Measurements from ENCODE around the gene IHH. TPM values are rescaled to one million over a fixed set of nuclear protein-coding genes. Genes with fewer than 3 reads are reported as not detected.

IHH gene
- total RNA-seq, 1 experiment from 2014 or later, result 19.0 TPM

DNA sequence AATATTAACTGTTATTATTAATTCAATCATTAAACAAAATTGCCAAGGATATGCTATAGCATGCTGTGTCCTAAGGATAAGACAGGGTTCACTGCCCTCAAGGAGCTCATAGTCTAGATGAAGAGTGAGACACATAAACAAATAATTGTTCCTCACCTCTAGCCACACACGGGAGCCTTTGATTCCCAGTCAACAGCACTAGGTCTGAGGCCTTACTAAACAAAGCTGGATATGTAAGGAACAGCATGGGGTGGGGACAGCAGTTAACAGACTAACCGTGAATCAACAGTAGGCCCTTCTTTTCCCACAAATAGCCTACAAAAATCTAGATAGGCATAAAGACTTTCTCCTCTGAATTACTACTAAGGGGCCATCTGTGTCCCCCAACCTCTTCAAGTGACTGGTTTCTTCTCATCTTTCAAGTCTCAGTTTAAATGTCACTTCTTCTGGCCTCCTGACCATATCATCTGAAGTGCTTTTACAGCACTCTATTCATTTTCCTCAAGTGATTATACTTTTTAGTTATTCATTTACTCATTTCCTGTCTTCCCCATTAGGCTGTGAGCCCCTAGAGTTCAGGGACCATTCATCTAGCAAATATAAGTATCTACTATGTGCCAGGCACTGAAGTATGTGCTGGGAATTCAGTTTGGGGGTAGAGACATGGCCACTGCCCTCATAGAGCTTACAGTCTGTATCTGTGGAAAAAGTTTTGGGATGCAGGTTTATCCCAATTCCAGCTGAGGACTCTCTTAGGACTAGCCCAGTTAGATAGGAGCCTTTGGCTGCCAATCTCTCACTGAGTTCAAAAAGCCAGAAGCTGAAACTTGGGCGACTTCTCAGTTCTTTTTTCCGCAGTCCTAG lies 29.9 kb upstream of the IHH start:
- H3K36me3 ChIP-seq (ENCODE audit: control insufficient read depth, insufficient read depth, low read length), result peaks cover 2% of the 10 kb centered on the region; the same call in 1 of the 2 replicates
- ChIA-PET POLR2A (no interaction called here), CTCF (interaction anchor here (0.6 to 1.3 kb wide), 4 partner anchors 10 to 354 kb away, joined by 3 to 5 read pairs (median 3); partner anchors contain the start of gene IHH)
- H3K4me3 ChIP-seq (ENCODE audit: low read depth, low read length), result no peak overlapping the region
- no peaks in the 10 kb centered on the region for H3K4me1 Mint-ChIP-seq (ENCODE audit: low read depth, unreplicated experiment)
- H3K27me3 ChIP-seq (replicated peaks; ENCODE audit: control insufficient read depth, insufficient read depth, low read length), result no peaks in the 10 kb centered on the region
- BruUV-seq (replicated peaks), result no TSS peak
- H3K27me3 Mint-ChIP-seq (ENCODE audit: insufficient read depth, unreplicated experiment), result no peaks in the 10 kb centered on the region
- no peaks in the 10 kb centered on the region; the same call in 1 of the 2 replicates for H3K9me3 ChIP-seq
- H3K9me3 Mint-ChIP-seq (ENCODE audit: unreplicated experiment), result no peaks in the 10 kb centered on the region
- intact Hi-C loops (cut with micrococcal nuclease; ENCODE audit: unreplicated experiment), result no loop called here
- H3K36me3 Mint-ChIP-seq (ENCODE audit: insufficient read depth, unreplicated experiment), result no peaks in the 10 kb centered on the region
- H3K27ac Mint-ChIP-seq (ENCODE audit: unreplicated experiment), result no peak overlapping the region
- no peak overlapping the region for H3K4me3 Mint-ChIP-seq (ENCODE audit: unreplicated experiment)
- no peaks in the 10 kb centered on the region for H3K4me1 ChIP-seq
- TF ChIP-seq, protein P1, sequence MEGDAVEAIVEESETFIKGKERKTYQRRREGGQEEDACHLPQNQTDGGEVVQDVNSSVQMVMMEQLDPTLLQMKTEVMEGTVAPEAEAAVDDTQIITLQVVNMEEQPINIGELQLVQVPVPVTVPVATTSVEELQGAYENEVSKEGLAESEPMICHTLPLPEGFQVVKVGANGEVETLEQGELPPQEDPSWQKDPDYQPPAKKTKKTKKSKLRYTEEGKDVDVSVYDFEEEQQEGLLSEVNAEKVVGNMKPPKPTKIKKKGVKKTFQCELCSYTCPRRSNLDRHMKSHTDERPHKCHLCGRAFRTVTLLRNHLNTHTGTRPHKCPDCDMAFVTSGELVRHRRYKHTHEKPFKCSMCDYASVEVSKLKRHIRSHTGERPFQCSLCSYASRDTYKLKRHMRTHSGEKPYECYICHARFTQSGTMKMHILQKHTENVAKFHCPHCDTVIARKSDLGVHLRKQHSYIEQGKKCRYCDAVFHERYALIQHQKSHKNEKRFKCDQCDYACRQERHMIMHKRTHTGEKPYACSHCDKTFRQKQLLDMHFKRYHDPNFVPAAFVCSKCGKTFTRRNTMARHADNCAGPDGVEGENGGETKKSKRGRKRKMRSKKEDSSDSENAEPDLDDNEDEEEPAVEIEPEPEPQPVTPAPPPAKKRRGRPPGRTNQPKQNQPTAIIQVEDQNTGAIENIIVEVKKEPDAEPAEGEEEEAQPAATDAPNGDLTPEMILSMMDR (IDR thresholded peaks at IDR 0.05; ENCODE audit: insufficient read depth in 1 of 2, low read depth in 1 of 2, low read length in 1 of 2, severe bottlenecking in 1 of 2, unreplicated experiment in 1 of 2), result no peak
- DNase-seq, result no peak

DNA sequence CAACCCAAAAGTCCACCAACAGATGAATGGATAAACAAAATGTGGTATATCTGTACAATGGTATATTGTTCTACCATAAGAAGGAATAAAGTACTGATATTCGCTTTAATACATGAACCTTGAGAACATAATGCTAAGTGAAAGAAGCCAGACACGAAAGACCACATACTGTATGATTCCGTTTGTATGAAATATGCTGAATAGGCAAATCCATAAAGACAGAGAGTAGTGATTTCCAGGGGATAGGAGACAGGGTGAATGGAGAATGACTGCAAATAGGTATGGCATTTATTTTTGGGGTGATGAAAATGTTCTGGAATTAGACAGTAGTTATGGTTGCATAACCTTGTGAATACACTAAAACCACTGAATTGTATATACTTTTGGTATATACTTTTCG lies 28.6 kb upstream of the IHH start:
- Histone ChIP-seq H3K36me3 (ENCODE audit: control insufficient read depth, insufficient read depth, low read length) (peaks cover 2% of the 10 kb centered on the region; the same call in 1 of the 2 replicates), H3K9me3 (no peaks in the 10 kb centered on the region; the same call in 1 of the 2 replicates), H3K27me3 (replicated peaks; ENCODE audit: control insufficient read depth, insufficient read depth, low read length) (no peaks in the 10 kb centered on the region), H3K4me1 (no peaks in the 10 kb centered on the region), H3K4me3 (ENCODE audit: low read depth, low read length) (no peak overlapping the region)
- TF ChIP-seq, protein P1 (IDR thresholded peaks at IDR 0.05; ENCODE audit: insufficient read depth in 1 of 2, low read depth in 1 of 2, low read length in 1 of 2, severe bottlenecking in 1 of 2, unreplicated experiment in 1 of 2), result no peak
- Mint-ChIP-seq H3K27me3 (ENCODE audit: insufficient read depth, unreplicated experiment) (no peaks in the 10 kb centered on the region), H3K36me3 (ENCODE audit: insufficient read depth, unreplicated experiment) (no peaks in the 10 kb centered on the region), H3K4me3 (ENCODE audit: unreplicated experiment) (no peak overlapping the region), H3K27ac (ENCODE audit: unreplicated experiment) (no peak overlapping the region), H3K4me1 (ENCODE audit: low read depth, unreplicated experiment) (no peaks in the 10 kb centered on the region), H3K9me3 (ENCODE audit: unreplicated experiment) (no peaks in the 10 kb centered on the region)
- CTCF ChIA-PET, result no interaction called here
- intact Hi-C loops (cut with micrococcal nuclease; ENCODE audit: unreplicated experiment), result no loop called here
- no peak for DNase-seq
- POLR2A ChIA-PET, result no interaction called here
- no TSS peak for BruUV-seq (replicated peaks)

DNA sequence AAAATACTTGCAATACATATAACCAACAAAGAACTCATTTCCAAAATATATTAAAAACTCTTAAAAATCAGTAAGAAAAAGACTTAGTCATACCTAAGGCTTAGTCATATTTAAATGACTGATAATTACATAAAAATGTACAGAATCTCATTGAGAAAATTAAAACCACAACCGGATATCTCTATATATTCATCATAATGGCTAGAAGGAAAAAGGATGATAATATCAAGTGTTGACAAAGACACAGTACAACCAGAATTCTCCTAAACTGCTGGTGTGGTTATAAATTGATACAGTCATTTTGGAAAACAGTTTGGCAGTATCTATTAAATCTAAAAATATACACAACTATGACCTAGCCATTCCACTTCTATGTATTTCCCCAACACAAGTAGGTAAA lies 27.1 kb upstream of the IHH start:
- no peaks in the 10 kb centered on the region; the same call in 1 of the 2 replicates for H3K4me1 ChIP-seq
- H3K36me3 ChIP-seq (ENCODE audit: control insufficient read depth, insufficient read depth, low read length), result peaks cover 2% of the 10 kb centered on the region; the same call in 1 of the 2 replicates
- Mint-ChIP-seq H3K27ac (ENCODE audit: unreplicated experiment) (no peak overlapping the region), H3K4me3 (ENCODE audit: unreplicated experiment) (no peak overlapping the region), H3K36me3 (ENCODE audit: insufficient read depth, unreplicated experiment) (no peaks in the 10 kb centered on the region), H3K4me1 (ENCODE audit: low read depth, unreplicated experiment) (peaks cover 4% of the 10 kb centered on the region), H3K27me3 (ENCODE audit: insufficient read depth, unreplicated experiment) (no peaks in the 10 kb centered on the region), H3K9me3 (ENCODE audit: unreplicated experiment) (no peaks in the 10 kb centered on the region)
- TF ChIP-seq, protein P1 (IDR thresholded peaks at IDR 0.05; ENCODE audit: insufficient read depth in 1 of 2, low read depth in 1 of 2, low read length in 1 of 2, severe bottlenecking in 1 of 2, unreplicated experiment in 1 of 2), result no peak
- H3K4me3 ChIP-seq (ENCODE audit: low read depth, low read length), result no peak overlapping the region
- DNase-seq, result no peak
- CTCF ChIA-PET, result interaction anchor here (1.2 to 1.3 kb wide), 2 partner anchors 15 to 16 kb away, joined by 3 read pairs; no protein-coding TSS in a partner anchor
- no TSS peak for BruUV-seq (replicated peaks)
- H3K9me3 ChIP-seq, result no peaks in the 10 kb centered on the region; the same call in 1 of the 2 replicates
- POLR2A ChIA-PET, result no interaction called here
- intact Hi-C loops (cut with micrococcal nuclease; ENCODE audit: unreplicated experiment), result no loop called here
- no peaks in the 10 kb centered on the region for H3K27me3 ChIP-seq (replicated peaks; ENCODE audit: control insufficient read depth, insufficient read depth, low read length)

Data from Caco-2 (cell line).